Adipocyte (in vitro differentiated cells): ENCODE results near the gene PFKFB1.

Experiments
- DNase-seq: peaks from one replicate; pipeline ENCODE4 v3.0.0-alpha.2; 2015; ENCODE audit warnings: low read depth
- H3K27me3 ChIP-seq: replicated peaks from 2 replicates; pipeline ENCODE4 v1.7.0; 2013; ENCODE audit warnings: mild to moderate bottlenecking, low read length, moderate library complexity; ENCODE audit not compliant: control insufficient read depth, insufficient read depth
- H3K36me3 ChIP-seq: 2 replicates; pipeline ENCODE4 v1.7.0; 2013; ENCODE audit warnings: low read length, mild to moderate bottlenecking, moderate library complexity; ENCODE audit not compliant: control insufficient read depth, insufficient read depth, severe bottlenecking
- H3K4me1 ChIP-seq: 2 replicates; pipeline ENCODE4 v1.7.0; 2013; ENCODE audit warnings: mild to moderate bottlenecking, low read length, moderate library complexity; ENCODE audit not compliant: control insufficient read depth, insufficient read depth
- H3K4me3 ChIP-seq: 2 replicates; pipeline ENCODE4 v1.7.0; 2013; ENCODE audit warnings: mild to moderate bottlenecking, low read length, moderate library complexity
- H3K9ac ChIP-seq: 2 replicates; pipeline ENCODE4 v1.7.0; 2013; ENCODE audit warnings: mild to moderate bottlenecking, low read length, moderate library complexity
- H3K9me3 ChIP-seq: 2 replicates; pipeline ENCODE4 v1.7.0; 2013; ENCODE audit warnings: mild to moderate bottlenecking, low read length, moderate library complexity; ENCODE audit not compliant: control insufficient read depth

The PFKFB1 gene

GRCh38 chrX:54921427-54922021 lies 72.5 kb downstream of the PFKFB1 start:
- peak; percentile 79 for DNase-seq

GRCh38 chrX:54920610-54921426 lies 73.2 kb downstream of the PFKFB1 start, which contains the start of gene TRO:
TSS of gene TRO (plus strand) at chrX:54920824. CDS start at chrX:54922247, 1,423 bp downstream.
- H3K9me3 ChIP-seq, result peaks cover 15% of the 10 kb centered on the region
- DNase-seq, result peak; percentile 56

More at GRCh38 chrX:54921427-54922021, 72.5 kb downstream of the PFKFB1 start:
- Histone ChIP-seq H3K36me3 (no peaks in the 10 kb centered on the region), H3K9ac (peak overlapping the region; percentile 65), H3K27me3 (no peaks in the 10 kb centered on the region), H3K4me1 (no peaks in the 10 kb centered on the region), H3K4me3 (peak overlapping the region; percentile 81), H3K9me3 (peaks cover 8% of the 10 kb centered on the region)

GRCh38 chrX:54909941-54910340 lies 84.0 kb downstream of the PFKFB1 start:
- no peak for DNase-seq
- H3K27me3 ChIP-seq, result no peaks in the 10 kb centered on the region
- H3K9me3 ChIP-seq, result peaks cover 13% of the 10 kb centered on the region
- H3K9ac ChIP-seq, result no peak overlapping the region
- no peaks in the 10 kb centered on the region for H3K36me3 ChIP-seq
- no peaks in the 10 kb centered on the region for H3K4me1 ChIP-seq
- H3K4me3 ChIP-seq, result no peak overlapping the region

More at GRCh38 chrX:54920610-54921426, 73.2 kb downstream of the PFKFB1 start, which contains the start of gene TRO:
- H3K4me3 ChIP-seq, result peak within 1 kb of the TSS; percentile 81
- H3K4me1 ChIP-seq, result no peaks in the 10 kb centered on the region
- no peaks in the 10 kb centered on the region for H3K27me3 ChIP-seq
- no peaks in the 10 kb centered on the region for H3K36me3 ChIP-seq
- H3K9ac ChIP-seq, result peak within 1 kb of the TSS; percentile 65

- no peak overlapping the region for H3K9ac ChIP-seq
- H3K36me3 ChIP-seq, result no peaks in the 10 kb centered on the region
- H3K4me3 ChIP-seq, result no peak overlapping the region
- H3K27me3 ChIP-seq, result peaks cover 9% of the 10 kb centered on the region
- DNase-seq, result no peak
- no peaks in the 10 kb centered on the region for H3K4me1 ChIP-seq
- peaks cover 18% of the 10 kb centered on the region for H3K9me3 ChIP-seq
Measured at GRCh38 chrX:54894159-54894558, 99.8 kb downstream of the PFKFB1 start.

- Histone ChIP-seq H3K4me3 (no peak overlapping the region), H3K4me1 (no peaks in the 10 kb centered on the region), H3K27me3 (peaks cover 9% of the 10 kb centered on the region), H3K9me3 (peaks cover 11% of the 10 kb centered on the region), H3K36me3 (no peaks in the 10 kb centered on the region), H3K9ac (no peak overlapping the region)
- peak; percentile 55 for DNase-seq
Measured at GRCh38 chrX:54891573-54891972, 102.4 kb downstream of the PFKFB1 start.

DNA sequence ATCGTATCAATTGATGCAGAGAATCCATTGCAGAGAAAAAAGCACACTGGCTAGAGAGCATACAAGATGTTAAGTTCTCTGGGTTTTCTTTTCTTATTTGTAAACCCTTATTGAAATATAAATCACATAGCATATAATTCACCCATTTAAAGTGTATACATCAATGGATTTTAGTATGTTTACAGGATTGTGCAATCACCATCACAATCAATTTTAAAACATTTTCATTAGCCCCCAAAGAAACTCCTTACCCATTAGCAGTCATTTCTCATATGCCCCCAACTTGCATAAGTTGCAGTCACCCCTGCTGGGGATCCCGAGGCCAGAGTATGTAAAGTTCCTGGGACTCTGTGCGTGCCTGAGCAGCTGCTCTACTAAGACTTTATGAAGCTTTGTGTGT lies 108.2 kb downstream of the PFKFB1 start:
- no peak for DNase-seq
- H3K27me3 ChIP-seq, result peaks cover 5% of the 10 kb centered on the region
- H3K4me1 ChIP-seq, result no peaks in the 10 kb centered on the region
- H3K36me3 ChIP-seq, result no peaks in the 10 kb centered on the region
- no peak overlapping the region for H3K4me3 ChIP-seq
- H3K9me3 ChIP-seq, result no peaks in the 10 kb centered on the region
- no peak overlapping the region for H3K9ac ChIP-seq
